HG02763 (cell line): ENCODE measurements around the gene NSL1.

ENCODE experiments used
- ATAC-seq: cut with Tn5 transposase; IDR thresholded peaks from one replicate; pipeline ENCODE4 v1.9.1; 2021; ENCODE audit warnings: mild to moderate bottlenecking, moderate library complexity; ENCODE audit not compliant: unreplicated experiment

NSL1 gene

GRCh38 chr1:212688341-212689047 lies 103.1 kb downstream of the NSL1 start:
- no peak for ATAC-seq

GRCh38 chr1:212687811-212688210 lies 103.8 kb downstream of the NSL1 start:
- ATAC-seq: no peak

GRCh38 chr1:212686591-212686990 lies 105.0 kb downstream of the NSL1 start:
- no peak for ATAC-seq

GRCh38 chr1:212686069-212686468 lies 105.5 kb downstream of the NSL1 start:
- no peak for ATAC-seq

GRCh38 chr1:212685429-212685828 lies 106.1 kb downstream of the NSL1 start:
- ATAC-seq: no peak

DNA sequence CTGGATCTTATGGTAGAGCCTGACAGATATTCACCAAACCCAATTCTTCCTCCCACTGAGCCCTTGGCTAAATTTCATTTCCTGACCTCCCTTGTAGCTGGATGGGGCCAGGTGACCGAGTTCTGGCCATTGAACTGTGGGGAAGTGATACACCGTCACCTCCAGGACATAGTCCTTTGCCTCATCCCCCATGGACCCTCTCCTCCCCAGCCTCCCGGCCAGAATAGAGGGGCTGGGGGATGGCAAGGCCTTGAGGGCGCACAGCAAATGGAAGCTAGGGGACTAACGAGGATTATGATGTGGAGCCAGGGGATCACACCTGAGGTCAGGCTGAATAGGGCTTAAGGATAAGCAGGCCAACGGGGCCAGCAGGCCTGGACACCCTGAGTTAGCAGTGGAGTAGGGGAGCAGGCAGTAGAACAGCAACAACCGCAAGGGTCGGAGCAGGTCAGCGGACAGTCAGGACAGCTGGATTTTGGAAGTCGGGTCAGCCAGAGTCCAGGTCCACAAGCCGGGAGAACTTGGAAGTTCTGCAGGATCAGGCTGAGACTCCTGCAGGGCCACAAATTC lies 107.0 kb downstream of the NSL1 start:
- ATAC-seq: no peak

DNA sequence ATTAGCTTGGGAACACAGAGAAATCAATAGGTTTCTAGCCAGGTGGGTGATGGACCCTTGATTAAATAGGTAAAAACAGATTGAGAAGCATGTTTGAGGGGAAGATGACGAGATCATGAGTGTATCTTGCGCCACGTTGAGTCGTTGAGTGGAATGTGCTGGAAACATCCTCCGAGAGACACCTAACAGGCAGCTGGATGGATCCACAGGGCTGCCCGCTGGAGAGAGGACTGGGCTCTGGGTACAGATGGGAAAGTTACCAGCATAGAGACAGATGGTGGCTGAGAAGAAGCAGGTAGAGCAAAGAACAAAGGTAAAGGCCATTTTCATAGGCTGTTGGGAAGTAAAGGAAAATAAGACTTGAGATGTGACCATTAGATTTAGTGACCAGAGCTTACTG lies 107.5 kb downstream of the NSL1 start:
- ATAC-seq: no peak

- ATAC-seq: peak; percentile 78
Observed at GRCh38 chr1:212683357-212683722, 108.2 kb downstream of the NSL1 start.

DNA sequence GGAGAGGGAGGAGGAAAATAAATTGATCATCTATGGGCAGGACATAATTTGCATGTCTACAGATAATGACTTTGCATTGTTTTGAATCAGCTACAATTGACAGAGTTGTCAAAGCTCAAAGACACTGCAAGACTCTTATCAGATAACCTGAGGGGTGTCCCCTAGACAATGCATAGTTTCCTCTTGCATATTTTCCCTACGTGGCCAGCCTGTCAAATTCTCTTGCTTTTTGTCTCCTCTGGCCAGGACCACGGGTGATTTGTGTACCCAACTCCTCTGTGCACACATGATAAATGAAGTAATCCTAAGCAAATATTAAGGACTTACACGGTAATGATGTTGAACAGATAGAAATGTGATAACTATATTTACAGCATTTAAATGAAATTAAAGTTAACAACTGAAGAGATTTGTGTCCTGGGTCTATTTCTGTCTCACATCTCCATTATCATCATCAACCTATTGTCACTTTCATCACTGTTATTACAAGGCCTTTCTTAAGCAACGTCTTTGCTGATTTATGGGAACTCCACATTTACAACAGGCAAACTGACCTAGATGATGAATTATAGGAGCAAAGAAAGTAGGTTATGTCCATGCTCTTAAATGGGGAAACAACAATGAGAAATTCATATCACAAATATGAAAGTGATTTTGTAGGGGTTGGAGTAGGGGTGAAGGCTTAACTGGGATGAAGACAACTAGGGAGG lies 110.7 kb downstream of the NSL1 start:
- no peak for ATAC-seq

- peak; percentile 50 for ATAC-seq
Observed at GRCh38 chr1:212678456-212679410, 112.8 kb downstream of the NSL1 start.

DNA sequence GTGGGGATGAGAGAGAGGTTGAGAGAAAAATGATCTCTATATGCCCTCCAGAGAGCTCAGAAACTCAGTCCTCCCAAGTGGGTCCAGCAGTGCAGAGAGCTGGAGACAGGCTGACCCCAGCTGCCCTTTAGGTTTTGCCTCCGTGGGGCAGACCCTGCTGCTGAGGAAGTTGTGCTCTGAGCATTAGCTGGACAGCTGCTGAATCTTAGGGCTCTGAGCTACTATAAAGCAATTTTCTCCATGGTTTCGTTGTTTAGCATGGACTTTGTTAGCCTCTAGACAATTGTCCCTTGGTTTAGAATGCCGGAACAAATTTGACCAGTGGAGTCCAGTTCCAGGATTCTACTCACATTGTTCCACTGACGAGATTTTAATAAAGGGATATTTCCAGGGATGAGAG lies 114.0 kb downstream of the NSL1 start:
- ATAC-seq: no peak

- ATAC-seq: no peak
Observed at GRCh38 chr1:212677136-212677535, 114.4 kb downstream of the NSL1 start.
